ENCODE measurements around the gene ARMC3. TPM values are rescaled to one million over a fixed set of nuclear protein-coding genes. Genes with fewer than 3 reads are reported as not detected.
"Not testable (repeated sequence)": the region's sequence is repeated elsewhere in the genome, so short reads cannot be mapped to it uniquely, and the experiment has no call there.

ARMC3 gene
- total and polyA plus RNA-seq, 12 donors: 0.17 TPM; not detected in 11

- H3K36me3 ChIP-seq (replicated peaks in 1 of 2): no peaks in the 10 kb centered on the region
- WGBS, 4 donors: 89 to 100% (median 92%) methylated on average over 3 of the region's 3 CpGs; no CpG with 5 or more reads in 1 of the 4 donors
- no peak overlapping the region for H3K4me3 ChIP-seq
- TF ChIP-seq CTCF (IDR thresholded peaks at IDR 0.05): no peak
- TF ChIP-seq POLR2A (IDR thresholded peaks at IDR 0.05): no peak
- no peaks in the 10 kb centered on the region for H3K27me3 ChIP-seq
- no peak overlapping the region for H3K27ac ChIP-seq
- no peaks in the 10 kb centered on the region for H3K9me3 ChIP-seq (replicated peaks in 1 of 3)
- no peaks in the 10 kb centered on the region for H3K4me1 ChIP-seq (replicated peaks in 1 of 2)
- intact Hi-C loops (cut with DNase I): no loop called here
- DNase-seq: no peak
Observed at GRCh38 chr10:23070913-23071218, 143.0 kb downstream of the ARMC3 start.

GRCh38 chr10:23072593-23072992, 144.7 kb downstream of the ARMC3 start:
- H3K27me3 ChIP-seq; H3K36me3 ChIP-seq (replicated peaks in 1 of 2); intact Hi-C loops (cut with DNase I); H3K4me3 ChIP-seq; H3K4me1 ChIP-seq (replicated peaks in 1 of 2); H3K9me3 ChIP-seq (replicated peaks in 1 of 3): not testable (repeated sequence)
- WGBS, 4 donors: 54 to 67% (median 59%) methylated on average over 3 of the region's 3 CpGs
- peak overlapping the region in 1 of 5 donors; percentile 15 for H3K27ac ChIP-seq
- peak in 6 of 7 donors; percentile 28 to 67 (median 47) for DNase-seq

- TF ChIP-seq POLR2A (IDR thresholded peaks at IDR 0.05) (no peak), CTCF (IDR thresholded peaks at IDR 0.05) (no peak)
- intact Hi-C loops (cut with DNase I): no loop called here
- no peaks in the 10 kb centered on the region for H3K36me3 ChIP-seq (replicated peaks in 1 of 2)
- H3K27me3 ChIP-seq: peaks cover 13% of the 10 kb centered on the region
- WGBS, 4 donors: 78 to 89% (median 84%) methylated on average over 3 of the region's 3 CpGs
- H3K4me1 ChIP-seq (replicated peaks in 1 of 2): no peaks in the 10 kb centered on the region
- H3K4me3 ChIP-seq: no peak overlapping the region
- no peak for DNase-seq
- H3K27ac ChIP-seq: no peak overlapping the region
- H3K9me3 ChIP-seq (replicated peaks in 1 of 3): no peaks in the 10 kb centered on the region
Observed at GRCh38 chr10:23073527-23073926, 145.7 kb downstream of the ARMC3 start.

- Histone ChIP-seq H3K4me1 (replicated peaks in 1 of 2) (no peaks in the 10 kb centered on the region), H3K36me3 (replicated peaks in 1 of 2) (no peaks in the 10 kb centered on the region), H3K9me3 (replicated peaks in 1 of 3) (no peaks in the 10 kb centered on the region), H3K27me3 (peaks cover 15% of the 10 kb centered on the region), H3K4me3 (no peak overlapping the region), H3K27ac (no peak overlapping the region)
- intact Hi-C loops (cut with DNase I): no loop called here
- 72 to 88% (median 81%) methylated on average over 3 of the region's 3 CpGs for WGBS, 4 donors
- TF ChIP-seq POLR2A (IDR thresholded peaks at IDR 0.05) (no peak), CTCF (IDR thresholded peaks at IDR 0.05) (no peak)
- DNase-seq: no peak
Observed at GRCh38 chr10:23075672-23076071, 147.8 kb downstream of the ARMC3 start.

- WGBS, 4 donors: 73 to 90% (median 83%) methylated on average over 2 of the region's 2 CpGs
- no peak for TF ChIP-seq CTCF (IDR thresholded peaks at IDR 0.05)
- TF ChIP-seq POLR2A (IDR thresholded peaks at IDR 0.05): no peak
Observed at GRCh38 chr10:23078114-23078513, 150.3 kb downstream of the ARMC3 start.

More at GRCh38 chr10:23078114-23078513, 150.3 kb downstream of the ARMC3 start:
- H3K4me1 ChIP-seq (replicated peaks in 1 of 2): no peaks in the 10 kb centered on the region
- H3K27ac ChIP-seq: no peak overlapping the region
- intact Hi-C loops (cut with DNase I): no loop called here
- H3K27me3 ChIP-seq: peaks cover 15% of the 10 kb centered on the region
- H3K9me3 ChIP-seq (replicated peaks in 1 of 3): no peaks in the 10 kb centered on the region
- H3K36me3 ChIP-seq (replicated peaks in 1 of 2): no peaks in the 10 kb centered on the region
- no peak for DNase-seq
- H3K4me3 ChIP-seq: no peak overlapping the region

Measured in adrenal gland (tissue), 12 donors.